Aorta (tissue), 5 donors: ENCODE data around the gene ZNF423. TPM values are rescaled to one million over a fixed set of nuclear protein-coding genes. Genes with fewer than 3 reads are reported as not detected.

Experiments
- ATAC-seq: fragments of 200-7000 bp; cut with Tn5 transposase; one replicate; pipeline ENCODE4 v1.9.1; 2022; ENCODE audit warnings: moderate library complexity; ENCODE audit not compliant: low FRiP score
- DNase-seq, 2 donors: peaks; one replicate each; pipeline ENCODE4 v3.0.0-alpha.2; 2020
- H3K27ac ChIP-seq, 2 donors: one replicate each; pipeline ENCODE4 v1.5.1; 2013; ENCODE audit warnings: low read length in 2 of 2, mild to moderate bottlenecking in 2 of 2, moderate library complexity in 2 of 2, control low read depth in 1 of 2, inconsistent platforms in 1 of 2, low read depth in 1 of 2
- H3K27me3 ChIP-seq, 2 donors: one replicate each; pipeline ENCODE4 v1.6.1; 2013; ENCODE audit warnings: control low read depth in 1 of 2, low read length in 1 of 2, mild to moderate bottlenecking in 1 of 2, moderate library complexity in 1 of 2; ENCODE audit not compliant: insufficient read depth in 2 of 2, control insufficient read depth in 1 of 2
- H3K36me3 ChIP-seq, 2 donors: one replicate each; pipeline ENCODE4 v1.6.1; 2013; ENCODE audit warnings: control low read depth in 1 of 2, low read length in 1 of 2, mild to moderate bottlenecking in 1 of 2; ENCODE audit not compliant: insufficient read depth in 2 of 2, control insufficient read depth in 1 of 2
- H3K4me1 ChIP-seq, 2 donors: one replicate each; pipeline ENCODE4 v1.6.1; 2013; ENCODE audit warnings: low read length in 2 of 2, control low read depth in 1 of 2, mild to moderate bottlenecking in 1 of 2, moderate library complexity in 1 of 2; ENCODE audit not compliant: insufficient read depth in 2 of 2, control insufficient read depth in 1 of 2
- H3K4me3 ChIP-seq, 2 donors: one replicate each; pipeline ENCODE4 v1.5.1; 2013; ENCODE audit warnings: low read length in 2 of 2, control low read depth in 1 of 2, mild to moderate bottlenecking in 1 of 2
- H3K9me3 ChIP-seq: one replicate; pipeline ENCODE4 v1.6.1; 2013; ENCODE audit warnings: mild to moderate bottlenecking, low read length; ENCODE audit not compliant: control insufficient read depth
- WGBS, 2 donors: extraction: QIAGEN DNeasy Blood & Tissue Kit; methylation state at CpG; one replicate each; pipeline ENCODE4 v1.1.7; 2013; 5-methylcytosine and 5-hydroxymethylcytosine counted together
- intact Hi-C, 2 donors: fragments of 100-400 bp; cut with DNase I; formaldehyde crosslinking; loops; one replicate each; pipeline versions ENCODE4 v1.14.2 to v1.15.0; 2022
- polyA plus RNA-seq, 2 donors: library from polyadenylated mRNA; stranded (reverse); fragments of 200-250 nt; gene quantifications; one replicate each; pipeline ENCODE4 v1.2.3, GENCODE V29; 2013
- total RNA-seq, 2 donors: library from RNA; stranded (reverse); fragmentation: NEBNext Ultra II Directional; extraction: Animal tissue kit (Norgen Biotek cat#: 25700); gene quantifications; one replicate each; pipeline ENCODE4 v1.2.1, GENCODE V29; 2021
- donor health status: healthy with polysubstance abuse.
- donor health status: Bipolar disorder and iron deficiency.
- donor health status: DM: no; HTN: no; CAD: no.
- donor health status: DM: no; HTN: no; CAD: no.
- donor health status: DM: yes; HTN: yes; CAD: no.

The ZNF423 gene
- total and polyA plus RNA-seq, 4 donors: 3.1 to 43.1 (median 10.0) TPM

DNA sequence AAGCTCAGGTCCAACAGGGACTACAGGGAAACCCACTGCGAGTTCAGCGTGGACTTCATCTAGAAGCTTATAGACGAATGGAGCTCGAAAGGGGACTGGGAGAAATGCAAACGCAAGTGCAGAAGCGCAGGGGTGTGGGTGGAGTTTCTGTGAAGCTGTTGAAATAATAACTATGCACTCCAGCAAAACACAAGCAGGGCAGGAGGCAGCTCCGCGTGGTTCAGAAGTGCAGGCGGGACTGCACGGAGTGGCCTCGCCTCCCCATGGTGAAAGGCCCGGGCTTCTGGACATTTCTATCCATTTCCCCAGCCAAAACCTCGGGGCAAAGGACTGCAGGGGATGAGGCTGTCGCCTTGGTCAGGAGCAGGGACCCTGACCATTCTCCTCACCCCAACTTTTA is 74.5 kb downstream of the ZNF423 start:
- DNase-seq (no peak), ATAC-seq (no peak)
- Histone ChIP-seq H3K4me3 (no peak overlapping the region), H3K36me3 (no peaks in the 10 kb centered on the region), H3K27me3 (no peaks in the 10 kb centered on the region), H3K27ac (no peak overlapping the region), H3K9me3 (no peaks in the 10 kb centered on the region), H3K4me1 (no peaks in the 10 kb centered on the region)
- WGBS, 2 donors: 84 to 88% methylated on average over 14 of the region's 14 CpGs
- intact Hi-C loops: no loop called here

DNA sequence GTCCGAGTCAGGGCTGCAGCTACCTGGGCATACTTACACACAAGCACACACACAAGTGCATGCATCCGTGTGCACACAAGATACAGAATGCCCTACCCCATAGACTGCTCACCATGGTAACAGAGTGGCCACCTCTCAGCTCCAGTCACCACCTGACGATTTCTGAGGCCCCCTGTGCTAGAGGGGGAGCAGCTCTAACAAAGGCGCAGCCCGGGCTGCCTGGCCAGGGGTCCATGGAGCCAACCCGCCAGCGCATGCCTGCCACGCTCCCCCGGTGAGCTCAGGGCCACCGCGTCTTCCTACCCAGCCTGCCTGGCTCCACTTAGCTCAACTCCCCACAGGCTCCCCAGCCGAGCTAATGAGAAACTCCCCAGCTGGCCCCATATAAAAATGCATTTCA is 75.5 kb downstream of the ZNF423 start:
- ATAC-seq (no peak), DNase-seq (no peak)
- no peaks in the 10 kb centered on the region for H3K4me1 ChIP-seq
- no peaks in the 10 kb centered on the region for H3K27me3 ChIP-seq
- intact Hi-C loops: no loop called here
- H3K27ac ChIP-seq: no peak overlapping the region
- H3K36me3 ChIP-seq: no peaks in the 10 kb centered on the region
- H3K9me3 ChIP-seq: no peaks in the 10 kb centered on the region
- H3K4me3 ChIP-seq: no peak overlapping the region
- WGBS, 2 donors: 91% methylated on average over 12 of the region's 12 CpGs

DNA sequence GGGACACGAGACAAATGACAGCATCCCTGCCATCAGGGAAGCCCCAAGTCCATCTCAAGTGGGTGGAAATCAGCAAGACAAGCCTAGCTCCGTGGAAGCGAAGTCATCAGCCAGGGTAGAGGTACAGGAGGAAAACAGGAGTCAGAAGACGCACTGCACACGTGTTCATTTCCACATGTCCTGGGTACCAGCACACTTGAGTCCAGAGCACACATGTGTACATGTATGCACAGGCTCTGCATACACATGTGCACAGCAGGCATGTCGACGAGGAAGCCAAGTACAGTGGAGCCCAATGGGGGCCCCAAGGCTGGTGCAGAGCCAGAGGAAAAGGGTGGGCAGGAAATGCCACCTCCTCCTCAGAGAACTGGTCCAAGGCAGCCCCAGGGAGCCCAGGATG is 75.9 kb downstream of the ZNF423 start:
- no peak overlapping the region for H3K27ac ChIP-seq
- no peak for DNase-seq
- no peaks in the 10 kb centered on the region for H3K9me3 ChIP-seq
- no peak for ATAC-seq
- intact Hi-C loops: no loop called here
- H3K27me3 ChIP-seq: no peaks in the 10 kb centered on the region
- H3K36me3 ChIP-seq: no peaks in the 10 kb centered on the region
- WGBS, 2 donors: 80 to 82% methylated on average over 7 of the region's 7 CpGs
- H3K4me1 ChIP-seq: no peaks in the 10 kb centered on the region
- H3K4me3 ChIP-seq: no peak overlapping the region

DNA sequence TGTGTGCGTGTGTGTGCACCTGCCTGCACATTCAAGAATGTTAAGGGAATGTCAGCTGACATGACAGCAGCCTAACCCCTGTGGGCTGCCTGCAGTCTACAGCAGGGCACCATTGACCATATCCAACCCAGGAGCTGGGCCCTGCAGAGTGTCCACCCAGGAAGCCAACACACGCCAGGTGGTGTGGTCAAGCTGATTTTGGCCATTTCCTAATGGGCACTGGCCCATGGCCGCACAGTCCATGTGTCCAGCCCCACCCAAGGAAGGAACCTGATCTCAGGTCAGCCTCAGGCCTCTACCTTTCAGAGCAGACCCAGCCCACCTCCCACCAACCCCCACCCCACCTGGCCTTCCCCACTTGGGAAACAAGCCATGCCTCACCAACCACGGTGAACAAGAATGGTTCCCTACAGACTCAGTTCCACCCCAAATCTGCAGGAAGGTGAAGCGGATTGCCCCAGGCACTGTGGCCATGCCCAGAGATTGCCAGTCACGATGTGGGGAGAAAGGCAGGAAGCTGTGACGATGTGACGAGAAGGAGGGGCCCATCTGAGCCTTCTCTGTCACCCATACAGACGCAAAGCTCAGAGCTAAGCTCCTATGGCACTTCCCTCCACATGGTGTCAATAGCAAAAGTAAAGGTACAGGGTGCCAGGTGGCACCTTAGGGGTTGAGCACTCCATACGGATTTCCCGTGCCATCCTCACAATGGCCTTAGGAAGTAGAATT is 77.5 kb downstream of the ZNF423 start:
- no peak for ATAC-seq
- H3K4me1 ChIP-seq: no peaks in the 10 kb centered on the region
- no peak overlapping the region for H3K27ac ChIP-seq
- WGBS, 2 donors: 93 to 94% methylated on average over 11 of the region's 11 CpGs
- intact Hi-C loops: no loop called here
- no peaks in the 10 kb centered on the region for H3K9me3 ChIP-seq
- DNase-seq: no peak
- no peaks in the 10 kb centered on the region for H3K27me3 ChIP-seq
- H3K4me3 ChIP-seq: no peak overlapping the region
- no peaks in the 10 kb centered on the region for H3K36me3 ChIP-seq

GRCh38 chr16:49776734-49777133 is 79.2 kb downstream of the ZNF423 start:
- Histone ChIP-seq H3K27ac (no peak overlapping the region), H3K27me3 (no peaks in the 10 kb centered on the region), H3K36me3 (no peaks in the 10 kb centered on the region), H3K4me3 (no peak overlapping the region), H3K4me1 (no peaks in the 10 kb centered on the region), H3K9me3 (no peaks in the 10 kb centered on the region)
- no peak for DNase-seq
- WGBS, 2 donors: 83% methylated on average over 4 of the region's 4 CpGs
- ATAC-seq: no peak
- intact Hi-C loops: no loop called here

DNA sequence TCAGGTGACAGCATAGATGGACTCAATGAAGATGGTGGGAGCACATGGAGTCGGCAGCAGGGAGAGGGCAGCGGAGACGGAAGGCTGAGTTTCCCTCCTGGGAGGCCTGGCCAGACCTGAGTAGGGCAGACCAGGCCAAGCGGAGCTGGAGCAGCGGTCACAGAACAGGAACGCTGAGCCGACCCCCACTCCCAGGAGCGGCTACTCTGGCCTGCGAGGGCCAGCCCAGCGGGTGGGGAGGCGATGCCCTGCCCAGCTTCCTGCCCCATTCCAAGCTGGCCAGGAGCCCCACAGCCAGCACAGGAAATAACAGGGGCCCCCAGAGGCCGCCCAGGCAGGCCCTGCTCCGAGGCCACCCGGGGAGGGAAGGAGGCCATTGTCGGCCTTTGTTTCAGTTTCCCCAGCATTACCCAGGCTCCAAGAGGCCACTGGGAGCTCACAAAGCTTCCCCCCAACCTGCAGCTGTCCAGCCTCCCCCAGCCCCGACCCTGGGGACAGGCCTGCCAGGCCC is 79.8 kb downstream of the ZNF423 start:
- 9 to 15% methylated on average over 16 of the region's 16 CpGs for WGBS, 2 donors
- Histone ChIP-seq H3K36me3 (no peaks in the 10 kb centered on the region), H3K27me3 (no peaks in the 10 kb centered on the region), H3K4me3 (no peak overlapping the region), H3K27ac (peak overlapping the region in 1 of 2 donors; percentile 6), H3K9me3 (no peaks in the 10 kb centered on the region), H3K4me1 (no peaks in the 10 kb centered on the region)
- DNase-seq (peak; percentile 56 to 80), ATAC-seq (peak; percentile 70)
- intact Hi-C loops: no loop called here

DNA sequence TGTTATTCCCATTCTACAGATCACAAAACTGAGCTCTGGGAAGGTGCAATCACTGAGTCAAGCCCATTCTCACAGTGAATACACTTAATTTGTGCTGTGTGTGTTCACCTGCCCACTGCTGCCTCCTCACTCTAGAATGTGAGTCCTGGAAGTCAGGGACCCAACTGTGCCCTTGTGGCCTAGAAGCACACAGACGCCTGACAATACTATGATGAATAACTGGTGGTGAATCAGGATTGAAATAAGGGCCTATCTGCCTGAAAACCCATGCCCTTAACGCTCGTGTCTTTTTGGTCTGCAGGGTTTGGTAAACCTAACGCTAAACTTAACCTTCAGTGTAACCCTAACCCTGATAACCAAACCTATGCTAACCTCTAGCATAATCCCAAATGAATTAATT is 80.3 kb downstream of the ZNF423 start:
- intact Hi-C loops: no loop called here
- 90% methylated on average over 4 of the region's 4 CpGs for WGBS, 2 donors

DNA sequence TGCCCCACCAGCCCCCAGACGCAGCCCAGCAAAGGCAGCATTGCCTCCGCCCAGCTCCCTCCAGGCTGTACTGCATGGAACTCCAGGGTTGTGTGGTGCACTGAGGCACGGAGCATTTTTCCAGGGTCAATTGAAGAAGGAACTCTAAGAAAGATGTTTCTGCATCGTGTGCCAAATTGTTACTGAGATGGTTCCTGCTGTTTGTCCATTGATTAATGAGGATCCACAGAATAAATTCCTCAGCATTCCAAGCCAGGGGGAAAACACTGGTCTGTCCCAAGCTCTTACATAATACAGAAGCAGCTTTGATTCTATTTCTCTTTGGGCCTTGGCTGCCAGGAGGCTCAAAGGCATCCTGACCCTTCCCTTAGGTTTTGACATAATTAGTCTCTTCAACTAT is 80.9 kb downstream of the ZNF423 start:
- H3K27ac ChIP-seq: no peak overlapping the region
- no peaks in the 10 kb centered on the region for H3K27me3 ChIP-seq
- H3K4me1 ChIP-seq: no peaks in the 10 kb centered on the region
- no peak for DNase-seq
- no peaks in the 10 kb centered on the region for H3K9me3 ChIP-seq
- H3K36me3 ChIP-seq: no peaks in the 10 kb centered on the region
- H3K4me3 ChIP-seq: no peak overlapping the region
- intact Hi-C loops: no loop called here
- 97 to 99% methylated on average over 4 of the region's 4 CpGs for WGBS, 2 donors
- ATAC-seq: no peak

More for the DNA sequence above, 80.3 kb downstream of the ZNF423 start:
- Histone ChIP-seq H3K4me1 (no peaks in the 10 kb centered on the region), H3K36me3 (no peaks in the 10 kb centered on the region), H3K9me3 (no peaks in the 10 kb centered on the region), H3K27ac (peak overlapping the region in 1 of 2 donors; percentile 6), H3K4me3 (no peak overlapping the region), H3K27me3 (no peaks in the 10 kb centered on the region)
- DNase-seq (no peak), ATAC-seq (no peak)
